HEK293 (cell line): ENCODE data around the gene NRTN.

Experiments used
- GLIS1 ChIP-seq: fragments of 450-650 bp; formaldehyde crosslinking; IDR thresholded peaks from 2 replicates; pipeline ENCODE4 v1.5.1; 2016; ENCODE audit warnings: missing biosample characterization, missing genetic modification characterization
- GLIS2 ChIP-seq: fragments of 450-650 bp; formaldehyde crosslinking; IDR thresholded peaks from 2 replicates; pipeline ENCODE4 v1.5.1; 2016; ENCODE audit warnings: missing biosample characterization, missing genetic modification characterization
- IKZF3 ChIP-seq: fragments of 450-650 bp; IDR thresholded peaks from 2 replicates; pipeline ENCODE4 v1.5.0; 2018; ENCODE audit warnings: missing biosample characterization, mild to moderate bottlenecking, missing genetic modification characterization, moderate library complexity
- KLF1 ChIP-seq: fragments of 450-650 bp; formaldehyde crosslinking; IDR thresholded peaks from 2 replicates; pipeline ENCODE4 v1.5.1; 2016; ENCODE audit warnings: missing biosample characterization, missing genetic modification characterization
- OSR2 ChIP-seq: fragments of 450-650 bp; formaldehyde crosslinking; IDR thresholded peaks from 2 replicates; pipeline ENCODE4 v1.5.1; 2016; ENCODE audit warnings: missing biosample characterization, missing genetic modification characterization
- PATZ1 ChIP-seq: fragments of 450-650 bp; formaldehyde crosslinking; IDR thresholded peaks from 2 replicates; pipeline ENCODE4 v1.5.1; 2016; ENCODE audit warnings: missing biosample characterization, missing genetic modification characterization
- PRDM10 ChIP-seq: fragments of 450-650 bp; formaldehyde crosslinking; IDR thresholded peaks from 2 replicates; pipeline ENCODE4 v1.5.1; 2016; ENCODE audit warnings: missing biosample characterization, missing genetic modification characterization
- SP3 ChIP-seq: fragments of 450-650 bp; formaldehyde crosslinking; IDR thresholded peaks from 2 replicates; pipeline ENCODE4 v1.5.1; 2016; ENCODE audit warnings: missing biosample characterization, missing genetic modification characterization
- ZBTB26 ChIP-seq: fragments of 450-650 bp; formaldehyde crosslinking; optimal IDR thresholded peaks from 2 replicates; pipeline ENCODE3; 2016; ENCODE audit warnings: missing biosample characterization, mild to moderate bottlenecking, missing genetic modification characterization
- ZBTB48 ChIP-seq: fragments of 450-650 bp; formaldehyde crosslinking; IDR thresholded peaks from 2 replicates; pipeline ENCODE4 v1.5.1; 2016; ENCODE audit warnings: missing biosample characterization, missing genetic modification characterization
- ZBTB49 ChIP-seq: fragments of 450-650 bp; formaldehyde crosslinking; IDR thresholded peaks from 2 replicates; pipeline ENCODE4 v1.5.1; 2016; ENCODE audit warnings: missing biosample characterization, missing genetic modification characterization, low read depth
- ZBTB8A ChIP-seq: fragments of 450-650 bp; formaldehyde crosslinking; IDR thresholded peaks from 2 replicates; pipeline ENCODE4 v1.5.1; 2016; ENCODE audit warnings: missing biosample characterization, missing genetic modification characterization
- ZEB2 ChIP-seq: fragments of 450-650 bp; formaldehyde crosslinking; IDR thresholded peaks from 2 replicates; pipeline ENCODE4 v1.5.1; 2016; ENCODE audit warnings: missing biosample characterization, missing genetic modification characterization
- ZIC2 ChIP-seq: fragments of 450-650 bp; formaldehyde crosslinking; IDR thresholded peaks from 2 replicates; pipeline ENCODE4 v1.5.1; 2016; ENCODE audit warnings: missing biosample characterization, missing genetic modification characterization
- ZNF121 ChIP-seq: fragments of 450-650 bp; formaldehyde crosslinking; IDR thresholded peaks from 2 replicates; pipeline ENCODE4 v1.5.1; 2016; ENCODE audit warnings: missing biosample characterization, missing genetic modification characterization
- ZNF2 ChIP-seq: fragments of 450-650 bp; formaldehyde crosslinking; IDR thresholded peaks from 2 replicates; pipeline ENCODE4 v1.5.1; 2016; ENCODE audit warnings: missing biosample characterization, missing genetic modification characterization
- ZNF214 ChIP-seq: fragments of 450-650 bp; formaldehyde crosslinking; IDR thresholded peaks from 2 replicates; pipeline ENCODE4 v1.5.1; 2017; ENCODE audit warnings: missing biosample characterization, mild to moderate bottlenecking, missing genetic modification characterization, borderline replicate concordance
- ZNF239 ChIP-seq: fragments of 450-650 bp; formaldehyde crosslinking; IDR thresholded peaks from 2 replicates; pipeline ENCODE4 v1.5.1; 2016; ENCODE audit warnings: missing biosample characterization, missing genetic modification characterization
- ZNF341 ChIP-seq: fragments of 450-650 bp; formaldehyde crosslinking; IDR thresholded peaks from 2 replicates; pipeline ENCODE4; 2016; ENCODE audit warnings: low read depth, missing biosample characterization, missing genetic modification characterization
- ZNF398 ChIP-seq: fragments of 450-650 bp; formaldehyde crosslinking; IDR thresholded peaks from 2 replicates; pipeline ENCODE4 v1.5.1; 2017; ENCODE audit warnings: missing biosample characterization, missing genetic modification characterization
- ZNF416 ChIP-seq: fragments of 450-650 bp; formaldehyde crosslinking; IDR thresholded peaks from 2 replicates; pipeline ENCODE4 v1.5.1; 2016; ENCODE audit warnings: missing biosample characterization, missing genetic modification characterization
- ZNF555 ChIP-seq: fragments of 450-650 bp; formaldehyde crosslinking; conservative IDR thresholded peaks from 2 replicates; pipeline ENCODE4 v1.5.1; 2017; ENCODE audit warnings: missing biosample characterization, mild to moderate bottlenecking, missing genetic modification characterization, inconsistent platforms
- ZNF561 ChIP-seq: fragments of 450-650 bp; IDR thresholded peaks from 2 replicates; pipeline ENCODE4 v1.5.1; 2018; ENCODE audit warnings: missing biosample characterization, missing genetic modification characterization, borderline replicate concordance
- ZNF610 ChIP-seq: fragments of 450-650 bp; formaldehyde crosslinking; IDR thresholded peaks from 2 replicates; pipeline ENCODE4 v1.5.1; 2016; ENCODE audit warnings: missing biosample characterization, missing genetic modification characterization, borderline replicate concordance
- ZNF629 ChIP-seq: fragments of 450-650 bp; formaldehyde crosslinking; IDR thresholded peaks from 2 replicates; pipeline ENCODE4 v1.5.1; 2017; ENCODE audit warnings: missing biosample characterization, missing genetic modification characterization
- ZNF76 ChIP-seq: fragments of 450-650 bp; formaldehyde crosslinking; IDR thresholded peaks from 2 replicates; pipeline ENCODE4; 2016; ENCODE audit warnings: low read depth, missing biosample characterization, missing genetic modification characterization, borderline replicate concordance
- ZNF768 ChIP-seq: fragments of 450-650 bp; formaldehyde crosslinking; IDR thresholded peaks from 2 replicates; pipeline ENCODE4 v1.5.1; 2018; ENCODE audit warnings: missing biosample characterization, mild to moderate bottlenecking, missing genetic modification characterization
- ZNF792 ChIP-seq: fragments of 450-650 bp; formaldehyde crosslinking; IDR thresholded peaks from 2 replicates; pipeline ENCODE4 v1.5.1; 2016; ENCODE audit warnings: missing biosample characterization, missing genetic modification characterization
- ZSCAN16 ChIP-seq: fragments of 450-650 bp; formaldehyde crosslinking; IDR thresholded peaks from 2 replicates; pipeline ENCODE4 v1.5.1; 2016; ENCODE audit warnings: missing biosample characterization, missing genetic modification characterization

NRTN gene

GRCh38 chr19:5805462-5806132, 730 bp downstream of the NRTN start (continued):
- TF ChIP-seq ZNF555 (tag by site-specific recombination) (no peak), ZNF610 (tag by site-specific recombination) (no peak), PATZ1 (tag by site-specific recombination) (peak; percentile 83), ZNF768 (tag by site-specific recombination) (no peak), ZNF629 (tag by site-specific recombination) (0 out of 2 replicates have a peak, but pooled peaks have one; percentile 23), ZIC2 (tag by site-specific recombination) (peak; percentile 81), ZBTB49 (tag by site-specific recombination) (no peak), ZNF214 (tag by site-specific recombination) (no peak), ZNF239 (no peak), IKZF3 (tag by site-specific recombination) (peak; percentile 47), ZNF792 (tag by site-specific recombination) (peak; percentile 59; the same call in 1 of the 2 replicates), ZNF561 (tag by site-specific recombination) (peak; percentile 82; the same call in 1 of the 2 replicates), OSR2 (tag by site-specific recombination) (no peak), SP3 (peak; percentile 40; the same call in 1 of the 2 replicates), ZNF2 (tag by site-specific recombination) (peak; percentile 43; the same call in 1 of the 2 replicates), ZBTB48 (peak; percentile 91), ZNF76 (tag by site-specific recombination) (peak; percentile 33; the same call in 1 of the 2 replicates), GLIS1 (tag by site-specific recombination) (peak; percentile 62), KLF1 (tag by site-specific recombination) (peak; percentile 49; the same call in 1 of the 2 replicates), GLIS2 (tag by site-specific recombination) (0 out of 2 replicates have a peak, but pooled peaks have one; percentile 32), PRDM10 (tag by site-specific recombination) (no peak), ZNF341 (tag by site-specific recombination) (peak; percentile 97), ZSCAN16 (tag by site-specific recombination) (no peak), ZBTB8A (tag by site-specific recombination) (peak; percentile 68), ZNF398 (tag by site-specific recombination) (peak; percentile 59), ZBTB26 (tag by site-specific recombination) (peak; percentile 77), ZNF121 (tag by site-specific recombination) (no peak), ZEB2 (tag by site-specific recombination) (peak; percentile 87), ZNF416 (tag by site-specific recombination) (no peak)
